Kasumi-1 (cell line): ENCODE measurements around the gene OPCML.

Experiments
- DNase-seq, 2 experiments: peaks; one replicate each; lab custom pipeline; 2025; lab: John Stamatoyannopoulos, UW

Gene OPCML

DNA sequence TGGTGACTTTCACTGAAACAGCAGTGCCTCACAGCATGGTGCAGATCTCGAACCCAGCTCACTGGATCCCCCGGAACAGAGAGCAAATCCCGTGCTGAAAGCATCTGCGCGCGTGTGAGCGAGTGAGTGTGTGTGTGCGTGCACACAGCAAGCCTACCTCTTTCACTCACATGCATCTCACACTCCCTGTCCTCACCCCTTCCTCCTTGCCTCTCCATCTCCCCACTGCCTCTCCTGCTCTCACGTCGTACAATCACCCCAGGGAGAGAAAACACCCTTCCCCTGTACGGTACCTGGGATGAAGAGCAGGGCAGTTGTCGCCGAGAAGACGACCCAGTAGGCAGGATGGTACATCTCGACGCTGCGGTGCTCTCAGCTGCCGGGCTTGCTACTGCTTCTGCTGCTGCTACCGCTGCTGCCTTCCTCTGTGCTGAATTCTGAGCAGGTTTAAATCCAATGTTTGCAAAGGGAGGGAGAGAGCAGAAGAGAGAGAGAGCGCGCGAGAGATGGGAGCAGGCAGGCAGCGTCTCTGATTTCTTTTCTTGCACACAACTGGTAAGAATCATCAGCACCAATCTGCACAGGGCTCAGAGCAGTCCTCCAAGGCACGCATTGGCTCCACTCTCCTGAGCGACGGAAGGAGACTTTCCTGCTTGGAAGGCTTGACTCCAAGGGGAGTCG, at the start of gene OPCML:
OPCML (minus strand) TSS at position 531 of the 681 bp plus-strand sequence.
- DNase-seq: no peak

GRCh38 chr11:133581091-133581490, 48.8 kb upstream of the OPCML start:
- DNase-seq: no peak

DNA sequence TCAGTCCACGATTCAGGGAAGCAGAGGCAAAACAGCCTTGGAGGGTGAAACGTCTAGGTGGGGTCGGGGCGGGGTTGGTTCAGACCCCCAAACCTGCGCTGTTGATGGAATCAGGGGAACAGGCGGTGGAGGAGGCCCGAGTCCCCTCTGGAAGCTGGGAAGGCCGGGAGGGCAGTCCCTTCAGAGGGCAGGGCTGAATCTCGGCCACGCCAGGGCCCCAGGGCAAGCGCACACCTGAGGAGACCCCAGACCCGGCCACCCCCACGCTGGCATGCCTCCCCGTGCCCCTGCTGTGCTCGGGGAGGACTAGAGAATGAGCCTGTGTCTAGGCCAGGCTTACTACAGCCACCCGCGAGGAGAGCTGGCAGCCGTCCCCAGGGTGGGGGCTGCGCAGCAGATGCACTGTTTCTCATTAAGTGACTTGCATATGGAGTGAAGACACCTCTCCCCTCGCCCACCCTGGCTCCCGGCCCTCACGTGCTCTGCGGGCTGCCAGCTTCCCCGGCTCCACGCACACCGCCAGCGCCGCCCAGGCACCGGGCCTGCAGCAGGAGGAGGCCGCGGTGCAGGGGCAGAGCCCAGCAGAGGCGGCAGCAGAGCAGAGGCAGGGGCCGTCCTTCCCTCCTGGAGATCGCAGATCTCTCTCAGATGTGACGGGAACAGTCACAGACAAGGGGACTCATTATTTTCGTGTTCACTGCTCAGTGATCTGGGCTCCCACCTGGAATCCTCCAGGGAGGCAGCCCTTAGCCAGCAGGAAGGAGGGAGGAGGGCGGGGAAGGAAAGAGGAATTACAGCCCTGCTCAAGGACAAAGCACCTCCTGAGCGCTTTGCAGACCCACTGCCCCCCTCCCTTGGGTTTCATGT, 47.1 kb upstream of the OPCML start:
- DNase-seq: no peak

DNA sequence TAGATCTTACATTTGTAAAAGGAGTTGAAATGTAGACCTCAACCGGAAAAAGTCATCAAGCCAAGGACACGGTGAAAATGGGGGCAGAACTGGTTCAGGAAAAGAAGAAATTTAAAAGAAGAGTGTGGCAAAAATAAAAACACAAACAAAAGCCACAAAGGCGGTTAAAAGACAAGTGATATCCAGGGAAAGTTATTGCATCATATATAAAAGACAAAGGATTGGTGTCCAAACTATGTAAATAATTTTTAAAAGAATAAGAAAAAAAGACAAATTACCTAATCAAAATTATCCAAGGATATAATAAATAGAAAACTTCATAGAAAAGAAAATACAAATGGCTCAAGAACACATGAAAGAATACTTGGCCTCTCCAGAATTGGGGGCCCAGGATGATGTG, 45.1 kb upstream of the OPCML start:
- no peak for DNase-seq

- no peak for DNase-seq
These were observed 44.0 kb upstream of the OPCML start for GRCh38 chr11:133576351-133576750.

DNA sequence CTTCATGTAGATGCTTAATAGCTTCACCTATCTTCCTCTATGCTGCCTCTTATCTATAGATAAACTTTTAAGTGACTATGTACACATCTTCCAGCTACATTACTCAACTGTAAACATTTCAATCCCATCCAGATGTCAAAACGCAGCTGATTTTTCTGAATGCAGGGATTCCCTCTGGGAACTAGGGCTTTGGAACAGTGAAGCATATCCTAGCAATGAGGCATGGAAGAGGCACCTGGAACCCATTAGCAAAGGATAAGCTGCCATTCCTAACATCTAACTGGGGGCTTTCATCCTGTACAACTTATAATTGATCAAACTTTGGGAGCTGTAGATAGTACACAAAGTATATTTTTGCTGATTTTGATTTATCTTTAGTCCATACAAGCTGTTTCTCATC, 40.8 kb upstream of the OPCML start:
- no peak for DNase-seq

DNA sequence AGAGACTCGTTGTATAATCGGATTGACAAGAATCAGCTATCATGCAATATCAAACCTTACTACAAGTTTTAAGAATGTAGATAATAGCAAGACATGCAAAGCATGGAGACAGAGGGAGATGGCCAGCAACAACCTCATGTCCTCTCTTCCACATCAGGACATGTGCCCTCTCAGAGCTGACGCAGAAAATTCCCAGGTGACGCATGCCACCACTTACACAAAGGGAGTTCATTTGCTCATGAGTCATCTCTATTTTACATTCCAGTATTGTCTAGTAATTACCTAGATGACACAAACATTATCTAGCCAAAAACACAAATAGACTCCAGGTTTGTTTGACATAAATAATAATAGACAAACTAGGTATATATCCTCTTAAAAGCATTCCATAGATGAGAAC, 38.1 kb upstream of the OPCML start:
- no peak for DNase-seq

GRCh38 chr11:133563505-133564025, 31.3 kb upstream of the OPCML start:
- no peak for DNase-seq

DNA sequence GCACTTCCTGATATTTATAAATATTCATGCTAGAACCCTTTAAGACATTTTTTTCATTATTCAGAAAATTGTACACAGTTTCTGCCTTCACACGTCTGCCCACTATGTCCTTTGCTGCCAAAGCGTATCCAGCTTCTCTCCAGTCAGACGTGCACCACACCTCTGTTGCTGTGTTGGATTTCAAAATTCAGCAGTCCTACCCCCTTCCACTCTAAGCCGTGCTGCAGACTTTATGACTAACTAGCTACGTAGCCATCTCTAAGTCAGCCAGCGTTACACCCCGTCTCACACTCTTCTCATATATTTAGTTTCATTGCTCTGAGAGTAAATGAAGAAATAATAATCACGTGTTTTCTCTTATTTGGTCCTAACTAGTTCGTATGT, 28.2 kb upstream of the OPCML start:
- DNase-seq: no peak

DNA sequence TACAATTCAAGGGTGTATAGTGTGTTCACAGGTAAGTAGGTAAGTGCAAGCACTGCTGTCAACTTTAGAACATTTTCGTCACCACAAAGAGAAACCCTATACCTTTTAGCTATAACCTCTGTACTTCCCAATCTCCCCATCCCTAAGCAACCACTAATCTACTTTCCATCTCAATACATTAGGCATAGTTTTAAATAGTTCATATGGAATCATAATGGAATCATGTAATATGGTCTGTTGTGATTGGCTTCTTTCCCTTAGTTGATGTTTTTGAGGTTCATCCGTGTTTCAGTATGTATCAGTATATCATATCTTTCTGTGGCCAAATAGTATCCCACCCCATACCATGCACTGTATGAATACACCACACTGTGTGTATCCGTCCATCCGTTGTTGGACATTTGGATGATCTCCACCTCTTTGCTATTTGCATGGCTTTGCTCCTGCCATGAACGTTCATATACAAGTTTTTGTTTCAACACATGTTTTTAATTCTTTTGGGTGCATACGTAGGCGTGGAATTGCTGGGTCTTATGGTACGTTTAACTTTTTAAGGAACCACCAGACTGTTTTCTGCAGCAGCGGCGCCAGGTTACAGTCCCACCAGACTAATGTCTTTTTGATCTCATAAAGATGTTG, 27.7 kb upstream of the OPCML start:
- DNase-seq: no peak

- no peak for DNase-seq
These were observed 27.1 kb upstream of the OPCML start for GRCh38 chr11:133559382-133559781.

GRCh38 chr11:133555034-133555433, 22.7 kb upstream of the OPCML start:
- no peak for DNase-seq

DNA sequence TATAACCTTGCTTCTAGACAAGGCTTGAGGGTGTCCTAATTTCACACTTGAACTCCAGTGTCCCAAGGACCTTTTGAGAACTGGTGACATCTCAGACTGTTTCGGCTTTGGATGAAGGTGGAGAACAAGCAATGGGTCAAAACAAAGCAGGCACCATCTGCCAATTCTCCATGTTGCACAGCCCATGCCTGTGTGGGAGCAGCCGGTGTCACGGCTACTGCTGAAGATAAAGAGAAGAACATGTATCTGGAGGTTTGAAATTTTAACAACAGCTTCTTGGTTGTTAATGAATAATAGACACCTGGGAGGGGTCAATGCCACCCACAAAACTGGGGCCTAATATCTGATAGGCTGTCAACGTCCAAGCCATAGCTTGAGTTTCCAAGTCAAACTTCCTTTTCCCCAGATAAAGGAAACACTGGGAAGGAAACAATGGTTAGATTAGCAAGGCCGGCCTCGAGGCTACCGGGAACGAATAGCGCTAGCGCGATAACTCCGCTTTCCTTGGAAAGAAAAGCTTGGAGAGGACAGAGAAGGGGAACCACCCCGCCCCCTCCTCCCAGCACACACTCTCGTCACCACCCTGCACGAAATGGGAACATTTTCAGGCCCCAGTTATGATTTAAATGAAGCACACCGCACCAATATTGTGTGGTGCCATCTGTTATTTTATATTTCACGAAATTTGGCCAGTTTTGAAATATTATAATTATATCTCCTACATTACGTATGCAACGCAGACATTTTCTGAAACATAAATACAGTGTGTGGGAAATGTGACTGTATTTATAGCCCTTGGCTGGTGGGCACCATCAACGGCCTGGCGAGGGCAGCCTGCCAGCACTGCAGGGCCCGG, 21.8 kb upstream of the OPCML start:
- DNase-seq: no peak

GRCh38 chr11:133552938-133553337, 20.6 kb upstream of the OPCML start:
- DNase-seq: no peak

- DNase-seq: no peak
These were observed 18.8 kb upstream of the OPCML start for GRCh38 chr11:133551064-133551463.

- DNase-seq: no peak
These were observed 17.5 kb upstream of the OPCML start for GRCh38 chr11:133549826-133550225.

GRCh38 chr11:133548641-133549040, 16.3 kb upstream of the OPCML start:
- no peak for DNase-seq

DNA sequence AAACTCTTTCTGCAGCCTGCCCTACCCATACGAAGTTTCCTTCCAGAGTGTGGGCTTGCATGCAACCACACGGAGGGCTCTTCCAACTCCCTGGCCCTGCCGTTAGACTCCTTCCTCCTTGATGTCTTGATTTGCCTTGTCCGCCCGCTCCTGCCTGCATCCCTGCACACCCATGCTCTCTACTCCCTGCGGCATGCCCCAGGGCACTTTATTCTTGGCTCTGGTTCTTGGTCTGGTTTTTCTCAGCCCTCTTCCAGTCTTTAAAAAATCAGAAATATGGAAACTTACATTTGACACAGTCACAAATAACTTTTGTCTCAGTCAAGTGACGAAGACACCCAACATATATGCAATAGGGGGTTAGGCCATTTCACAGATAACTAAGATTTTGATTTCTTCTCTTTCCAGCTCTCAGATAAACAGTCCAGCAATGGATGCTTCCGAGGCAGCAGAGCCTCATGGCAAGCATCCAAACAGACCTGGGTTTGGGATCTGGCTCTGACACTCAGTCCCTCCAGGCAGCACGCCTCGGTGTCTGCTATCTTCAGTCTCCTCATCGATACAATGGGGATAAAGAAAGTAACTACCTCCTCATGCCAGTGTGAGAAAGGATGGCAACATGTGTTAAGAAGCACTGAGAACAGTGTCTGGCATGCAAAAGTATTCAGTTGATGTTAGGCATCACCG, 15.7 kb upstream of the OPCML start:
- no peak for DNase-seq

DNA sequence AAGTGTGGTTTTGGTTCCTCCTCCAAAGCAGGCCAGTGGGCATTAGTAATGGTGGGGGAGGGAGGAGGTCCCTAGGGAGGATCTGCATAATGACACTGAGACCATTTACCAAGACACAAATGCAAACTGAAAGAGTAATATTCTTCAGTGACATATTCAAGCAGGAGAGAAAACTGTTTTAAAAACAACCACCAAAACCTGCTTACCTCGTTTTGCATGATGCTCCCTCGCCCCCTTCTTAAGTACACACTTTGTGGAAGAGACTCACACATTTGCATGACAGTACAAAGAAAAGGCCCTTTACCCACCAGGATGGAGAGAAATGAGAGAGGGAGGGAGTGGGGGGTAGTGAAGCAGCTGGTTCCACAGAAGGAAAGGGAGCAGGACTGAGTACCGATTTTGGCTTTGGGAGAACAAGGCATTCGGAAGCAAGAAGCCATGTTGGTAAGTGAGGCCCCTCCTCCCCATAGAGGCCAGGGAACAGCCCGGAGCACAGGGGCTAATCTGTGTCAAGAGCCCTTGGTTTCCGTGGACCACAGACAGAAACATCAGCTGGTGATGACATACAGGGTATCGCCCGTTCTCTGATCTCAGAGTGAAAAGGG, 13.0 kb upstream of the OPCML start:
- no peak for DNase-seq

GRCh38 chr11:133541720-133542095, 9.4 kb upstream of the OPCML start:
- DNase-seq: no peak
